WTC11 (cell line): ENCODE results near the gene HDGFL3. TPM values are rescaled to one million over a fixed set of nuclear protein-coding genes. Genes with fewer than 3 reads are reported as not detected.
"Not testable (repeated sequence)": the region's sequence is repeated elsewhere in the genome, so short reads cannot be mapped to it uniquely, and the experiment has no call there.

Source experiments
- ATAC-seq: fragments of 200-7000 bp; cut with Tn5 transposase; 2 replicates; pipeline ENCODE4 v1.10.0; 2021; ENCODE audit warnings: mild to moderate bottlenecking, moderate library complexity
- CTCF ChIA-PET: fragments of 300-600 bp; sonication (Branson Sonifier 250); formaldehyde crosslinking; loops from one replicate; lab custom pipeline; 2021; ENCODE audit warnings: antibody characterized with exemption; lab: Charles Lee
- POLR2A ChIA-PET: fragments of 350-600 bp; sonication (Branson Sonifier 250); formaldehyde crosslinking; loops from one replicate; lab custom pipeline; 2021; ENCODE audit warnings: antibody characterized with exemption; lab: Charles Lee
- DNase-seq: peaks from one replicate; pipeline ENCODE4 v3.0.0; 2021; ENCODE audit warnings: low spot score
- H3K27ac Mint-ChIP-seq: 2 replicates; pipeline ENCODE4 v1.8.0; 2021; ENCODE audit warnings: mixed read lengths
- H3K27me3 Mint-ChIP-seq: 2 replicates; pipeline ENCODE4 v1.8.0; 2021; ENCODE audit warnings: low read depth, mild to moderate bottlenecking, moderate library complexity, mixed read lengths
- H3K36me3 Mint-ChIP-seq: 2 replicates; pipeline ENCODE4 v1.8.0; 2021; ENCODE audit warnings: mixed read lengths
- H3K4me1 Mint-ChIP-seq: 2 replicates; pipeline ENCODE4 v1.8.0; 2022; ENCODE audit warnings: mixed read lengths
- H3K4me3 Mint-ChIP-seq: 2 replicates; pipeline ENCODE4 v1.8.0; 2021; ENCODE audit warnings: mild to moderate bottlenecking, moderate library complexity, mixed read lengths
- H3K9me3 Mint-ChIP-seq: 2 replicates; pipeline ENCODE4 v1.8.0; 2021; ENCODE audit warnings: mixed read lengths
- ATF1 ChIP-seq: sonication (generic); formaldehyde crosslinking; IDR thresholded peaks from 2 replicates; pipeline ENCODE4 v1.8.1; 2023; ENCODE audit warnings: mild to moderate bottlenecking, moderate library complexity, missing genetic modification reagents
- CREB1 ChIP-seq: sonication (generic); formaldehyde crosslinking; IDR thresholded peaks from 2 replicates; pipeline ENCODE4 v1.8.0; 2023; ENCODE audit warnings: mild to moderate bottlenecking, missing genetic modification reagents
- ELF4 ChIP-seq: sonication (generic); formaldehyde crosslinking; IDR thresholded peaks from 2 replicates; pipeline ENCODE4 v1.8.1; 2022; ENCODE audit warnings: low read depth, mild to moderate bottlenecking, moderate library complexity, missing genetic modification reagents
- ESRRA ChIP-seq: sonication (generic); formaldehyde crosslinking; IDR thresholded peaks from 2 replicates; pipeline ENCODE4 v1.8.1; 2022; ENCODE audit warnings: mild to moderate bottlenecking, missing genetic modification reagents, borderline replicate concordance
- JUN ChIP-seq: sonication (generic); formaldehyde crosslinking; IDR thresholded peaks from 2 replicates; pipeline ENCODE4 v1.8.0; 2023; ENCODE audit warnings: mild to moderate bottlenecking, missing genetic modification reagents
- MLX ChIP-seq: sonication (generic); formaldehyde crosslinking; IDR thresholded peaks from 2 replicates; pipeline ENCODE4 v1.8.1; 2023; ENCODE audit warnings: mild to moderate bottlenecking, missing genetic modification reagents, moderate library complexity
- NFE2L1 ChIP-seq: sonication (generic); formaldehyde crosslinking; IDR thresholded peaks from 2 replicates; pipeline ENCODE4 v1.8.1; 2023; ENCODE audit warnings: missing genetic modification reagents
- NR1H2 ChIP-seq: sonication (generic); formaldehyde crosslinking; IDR thresholded peaks from 2 replicates; pipeline ENCODE4 v1.9.0; 2021; ENCODE audit warnings: mild to moderate bottlenecking, moderate library complexity, missing genetic modification reagents
- SMAD4 ChIP-seq: sonication (generic); formaldehyde crosslinking; IDR thresholded peaks from 2 replicates; pipeline ENCODE4 v1.8.0; 2022; ENCODE audit warnings: mild to moderate bottlenecking, missing genetic modification reagents
- TCF7 ChIP-seq: sonication (generic); formaldehyde crosslinking; IDR thresholded peaks from 2 replicates; pipeline ENCODE4 v1.8.0; 2022; ENCODE audit warnings: mild to moderate bottlenecking, low read depth, missing genetic modification reagents, moderate library complexity
- TEAD1 ChIP-seq: sonication (generic); formaldehyde crosslinking; IDR thresholded peaks from 2 replicates; pipeline ENCODE4 v1.8.0; 2022; ENCODE audit warnings: mild to moderate bottlenecking, missing genetic modification reagents
- TEAD4 ChIP-seq: sonication (generic); formaldehyde crosslinking; IDR thresholded peaks from 2 replicates; pipeline ENCODE4 v1.8.0; 2022; ENCODE audit warnings: mild to moderate bottlenecking, missing genetic modification reagents
- ZNF121 ChIP-seq: sonication (generic); formaldehyde crosslinking; IDR thresholded peaks from 2 replicates; pipeline ENCODE4 v1.8.0; 2023; ENCODE audit warnings: missing genetic modification reagents
- ZNF263 ChIP-seq: sonication (generic); formaldehyde crosslinking; IDR thresholded peaks from 2 replicates; pipeline ENCODE4 v1.8.1; 2022; ENCODE audit warnings: low read depth, mild to moderate bottlenecking, moderate library complexity, missing genetic modification reagents
- ZNF317 ChIP-seq: sonication (generic); formaldehyde crosslinking; IDR thresholded peaks from 2 replicates; pipeline ENCODE4 v1.8.1; 2023; ENCODE audit warnings: low read depth, mild to moderate bottlenecking, moderate library complexity, missing genetic modification reagents, borderline replicate concordance
- ZNF396 ChIP-seq: fragments of 250-450 bp; sonication (Bioruptor Pico); IDR thresholded peaks from 2 replicates; pipeline ENCODE4 v1.8.0; 2021; ENCODE audit warnings: mild to moderate bottlenecking, moderate library complexity, borderline replicate concordance
- ZSCAN18 ChIP-seq: fragments of 250-450 bp; sonication (Bioruptor Pico); IDR thresholded peaks from 2 replicates; pipeline ENCODE4 v2.1.2; 2022; ENCODE audit warnings: mild to moderate bottlenecking, moderate library complexity
- total RNA-seq: library from RNA; stranded (reverse); gene quantifications from 3 replicates; pipeline ENCODE4 v1.2.3, GENCODE V29; 2021
- TF ChIP-seq, protein P1 (sequence below): sonication (generic); formaldehyde crosslinking; IDR thresholded peaks from 2 replicates; pipeline ENCODE4 v1.8.1; 2022; ENCODE audit warnings: mild to moderate bottlenecking, missing genetic modification reagents, moderate library complexity, borderline replicate concordance
- TF ChIP-seq, protein P2 (sequence below): fragments of 250-450 bp; sonication (Bioruptor Pico); conservative IDR thresholded peaks from 2 replicates; pipeline ENCODE4 v1.9.0; 2021; ENCODE audit warnings: mild to moderate bottlenecking
- TF ChIP-seq, protein P3 (sequence below): sonication (generic); formaldehyde crosslinking; conservative IDR thresholded peaks from 2 replicates; pipeline ENCODE4 v1.8.1; 2022; ENCODE audit warnings: mild to moderate bottlenecking, missing genetic modification reagents
- TF ChIP-seq, protein P4 (sequence below): sonication (generic); formaldehyde crosslinking; IDR thresholded peaks from 2 replicates; pipeline ENCODE4 v1.8.1; 2023; ENCODE audit warnings: mild to moderate bottlenecking, missing genetic modification reagents

Gene HDGFL3
- total RNA-seq, 1 experiment from 2014 or later: 124 TPM

- no peak for TF ChIP-seq ZNF317
Measured at GRCh38 chr15:83170474-83171165, 37.0 kb downstream of the HDGFL3 start (continued).

DNA sequence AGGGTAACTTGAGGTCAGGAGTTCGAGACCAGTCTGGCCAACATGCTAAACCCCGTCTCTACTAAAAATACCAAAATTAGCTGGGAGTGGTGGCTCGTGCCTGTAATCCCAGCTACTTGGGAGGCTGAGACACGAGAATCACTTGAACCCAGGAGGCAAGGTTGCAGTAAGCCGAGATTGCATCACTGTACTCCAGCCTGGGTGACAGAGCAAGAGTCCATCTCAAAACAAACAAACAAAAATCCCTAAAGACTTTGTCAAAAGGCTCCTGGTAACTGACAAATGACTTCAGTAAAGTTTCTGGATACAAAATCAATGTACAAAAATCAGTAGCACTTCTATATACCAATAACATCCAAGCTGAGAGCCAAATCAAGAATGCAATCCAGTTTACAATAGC, 38.0 kb downstream of the HDGFL3 start:
- H3K27ac Mint-ChIP-seq, POLR2A ChIA-PET, H3K27me3 Mint-ChIP-seq, H3K9me3 Mint-ChIP-seq, H3K4me3 Mint-ChIP-seq, H3K36me3 Mint-ChIP-seq, ATAC-seq, DNase-seq, CTCF ChIA-PET: not testable (repeated sequence)
- peaks cover 51% of the 10 kb centered on the region for H3K4me1 Mint-ChIP-seq

- DNase-seq (no peak), ATAC-seq (no peak)
- H3K4me3 Mint-ChIP-seq: no peak overlapping the region
- H3K27ac Mint-ChIP-seq: peak overlapping the region; percentile 77
- H3K36me3 Mint-ChIP-seq: 0 out of 2 replicates have a peak, but pooled peaks cover 3% of the 10 kb centered on the region
- H3K4me1 Mint-ChIP-seq: peaks cover 53% of the 10 kb centered on the region
- peaks cover 7% of the 10 kb centered on the region for H3K9me3 Mint-ChIP-seq
- TF ChIP-seq TEAD4 (CRISPR knock-in tag): no peak
- TF ChIP-seq, protein P1, sequence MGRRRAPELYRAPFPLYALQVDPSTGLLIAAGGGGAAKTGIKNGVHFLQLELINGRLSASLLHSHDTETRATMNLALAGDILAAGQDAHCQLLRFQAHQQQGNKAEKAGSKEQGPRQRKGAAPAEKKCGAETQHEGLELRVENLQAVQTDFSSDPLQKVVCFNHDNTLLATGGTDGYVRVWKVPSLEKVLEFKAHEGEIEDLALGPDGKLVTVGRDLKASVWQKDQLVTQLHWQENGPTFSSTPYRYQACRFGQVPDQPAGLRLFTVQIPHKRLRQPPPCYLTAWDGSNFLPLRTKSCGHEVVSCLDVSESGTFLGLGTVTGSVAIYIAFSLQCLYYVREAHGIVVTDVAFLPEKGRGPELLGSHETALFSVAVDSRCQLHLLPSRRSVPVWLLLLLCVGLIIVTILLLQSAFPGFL (CRISPR knock-in tag): no peak
- TF ChIP-seq NFE2L1 (CRISPR knock-in tag): no peak
- no peak for TF ChIP-seq ELF4 (CRISPR knock-in tag)
- TF ChIP-seq ZNF121: no peak
- TF ChIP-seq NR1H2 (CRISPR knock-in tag): no peak
- TF ChIP-seq ZSCAN18 (CRISPR knock-in tag): no peak
- no peak for TF ChIP-seq TEAD1 (CRISPR knock-in tag)
- TF ChIP-seq ATF1 (CRISPR knock-in tag): no peak
- TF ChIP-seq JUN (CRISPR knock-in tag): no peak
- TF ChIP-seq ESRRA (CRISPR knock-in tag): no peak
- no peak for TF ChIP-seq ZNF263 (CRISPR knock-in tag)
- TF ChIP-seq, protein P2, sequence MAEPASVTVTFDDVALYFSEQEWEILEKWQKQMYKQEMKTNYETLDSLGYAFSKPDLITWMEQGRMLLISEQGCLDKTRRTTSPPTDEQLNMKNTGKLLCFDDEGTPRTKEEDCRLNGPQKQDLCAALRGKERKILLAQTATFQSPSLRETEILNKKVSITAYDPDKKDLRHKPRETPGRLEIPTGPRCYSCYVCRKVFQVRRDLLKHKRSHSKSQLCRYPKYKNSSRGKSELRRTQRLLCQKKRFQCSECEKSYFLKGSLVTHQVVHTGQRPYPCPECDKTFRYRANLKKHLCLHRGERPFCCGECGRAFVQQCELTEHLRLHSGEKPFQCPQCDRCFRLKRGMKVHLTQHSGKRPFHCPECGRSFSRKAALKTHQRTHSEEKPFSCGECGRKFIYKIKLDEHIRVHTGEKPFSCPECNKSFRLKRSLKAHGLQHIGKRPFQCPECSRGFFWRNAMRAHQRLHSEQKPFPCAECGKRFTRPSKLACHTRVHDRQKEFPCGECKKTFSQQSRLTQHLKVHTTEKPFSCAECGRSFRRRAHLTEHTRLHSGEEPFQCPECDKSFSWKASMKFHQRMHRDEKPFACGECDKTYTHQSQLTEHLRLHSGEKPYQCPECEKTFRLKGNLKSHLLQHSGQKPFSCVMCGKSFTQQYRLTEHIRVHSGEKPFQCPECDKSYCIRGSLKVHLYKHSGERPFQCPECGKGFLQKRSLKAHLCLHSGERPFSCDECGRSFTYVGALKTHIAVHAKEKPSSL (CRISPR knock-in tag): no peak
- TF ChIP-seq, protein P3, sequence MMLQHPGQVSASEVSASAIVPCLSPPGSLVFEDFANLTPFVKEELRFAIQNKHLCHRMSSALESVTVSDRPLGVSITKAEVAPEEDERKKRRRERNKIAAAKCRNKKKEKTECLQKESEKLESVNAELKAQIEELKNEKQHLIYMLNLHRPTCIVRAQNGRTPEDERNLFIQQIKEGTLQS (CRISPR knock-in tag): no peak
- TF ChIP-seq CREB1 (CRISPR knock-in tag): no peak
- no peak for TF ChIP-seq ZNF396
- TF ChIP-seq, protein P4, sequence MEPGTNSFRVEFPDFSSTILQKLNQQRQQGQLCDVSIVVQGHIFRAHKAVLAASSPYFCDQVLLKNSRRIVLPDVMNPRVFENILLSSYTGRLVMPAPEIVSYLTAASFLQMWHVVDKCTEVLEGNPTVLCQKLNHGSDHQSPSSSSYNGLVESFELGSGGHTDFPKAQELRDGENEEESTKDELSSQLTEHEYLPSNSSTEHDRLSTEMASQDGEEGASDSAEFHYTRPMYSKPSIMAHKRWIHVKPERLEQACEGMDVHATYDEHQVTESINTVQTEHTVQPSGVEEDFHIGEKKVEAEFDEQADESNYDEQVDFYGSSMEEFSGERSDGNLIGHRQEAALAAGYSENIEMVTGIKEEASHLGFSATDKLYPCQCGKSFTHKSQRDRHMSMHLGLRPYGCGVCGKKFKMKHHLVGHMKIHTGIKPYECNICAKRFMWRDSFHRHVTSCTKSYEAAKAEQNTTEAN (CRISPR knock-in tag): no peak
- TF ChIP-seq SMAD4 (CRISPR knock-in tag): no peak
- no peak for TF ChIP-seq MLX (CRISPR knock-in tag)
- no peak for TF ChIP-seq TCF7 (CRISPR knock-in tag)
- TF ChIP-seq, all 79 proteins: peak for 0
- POLR2A ChIA-PET: no interaction called here
- CTCF ChIA-PET: no interaction called here
- H3K27me3 Mint-ChIP-seq: no peaks in the 10 kb centered on the region
Measured at GRCh38 chr15:83166830-83167229, 40.8 kb downstream of the HDGFL3 start.
